GM21717 (cell line): ENCODE results near the gene ASTN2.

ENCODE experiments used
- ATAC-seq: cut with Tn5 transposase; IDR thresholded peaks from one replicate; pipeline ENCODE4 v1.9.1; 2021; ENCODE audit warnings: mild to moderate bottlenecking, moderate library complexity; ENCODE audit not compliant: unreplicated experiment

ASTN2 gene

DNA sequence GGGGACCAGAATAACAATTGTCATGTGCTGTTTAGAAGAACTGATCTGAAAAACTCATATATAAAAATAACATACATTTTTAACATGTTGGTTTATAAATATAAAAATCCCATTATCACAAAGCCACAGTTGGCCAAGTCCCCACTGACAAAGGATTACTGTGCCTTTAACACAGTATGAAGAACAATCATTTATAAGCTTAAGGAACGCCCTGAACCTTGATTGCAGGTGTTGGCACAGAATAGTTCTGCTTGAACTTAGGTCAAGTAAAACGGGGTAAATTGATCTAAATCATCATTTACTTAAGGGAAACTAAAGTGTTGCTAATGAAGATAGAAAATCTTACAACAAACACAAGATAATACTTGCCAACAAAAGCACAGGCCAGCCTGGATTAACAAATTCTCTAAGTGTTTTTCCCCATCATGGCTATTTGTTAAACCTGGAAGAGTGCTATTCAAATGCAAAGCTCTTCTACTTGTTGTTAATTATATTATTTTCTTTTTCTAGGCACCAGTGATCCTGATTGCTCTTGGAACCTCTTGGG, 46.1 kb downstream of the ASTN2 start:
- no peak for ATAC-seq

GRCh38 chr9:117365438-117365837, 49.4 kb downstream of the ASTN2 start:
- no peak for ATAC-seq

- no peak for ATAC-seq
These were observed 51.9 kb downstream of the ASTN2 start for GRCh38 chr9:117363006-117363405.

GRCh38 chr9:117359910-117360309, 54.9 kb downstream of the ASTN2 start:
- no peak for ATAC-seq

DNA sequence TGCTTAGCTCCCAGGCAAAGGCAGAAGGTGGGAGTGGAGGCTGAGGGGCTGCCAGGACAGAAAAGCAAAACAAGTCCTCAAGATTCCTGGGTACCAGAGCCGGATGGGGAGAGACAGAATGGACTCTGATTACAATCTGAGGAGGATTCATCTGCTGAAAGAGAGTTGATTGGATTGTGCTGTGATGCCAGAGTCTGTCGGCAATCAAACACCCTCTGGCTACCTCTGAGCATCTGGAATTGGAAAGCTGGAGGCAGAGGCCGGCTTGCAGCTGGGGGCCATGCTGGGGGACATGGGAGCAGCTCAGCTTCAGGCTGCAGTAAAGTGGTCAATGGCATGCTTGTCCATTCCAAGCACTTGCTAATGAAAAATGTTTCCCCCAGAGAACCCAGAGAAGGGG, 59.3 kb downstream of the ASTN2 start:
- no peak for ATAC-seq

GRCh38 chr9:117354997-117355396, 59.9 kb downstream of the ASTN2 start:
- no peak for ATAC-seq

GRCh38 chr9:117354244-117354847, 60.5 kb downstream of the ASTN2 start:
- ATAC-seq = no peak

GRCh38 chr9:117344892-117345660, 69.8 kb downstream of the ASTN2 start:
- ATAC-seq = no peak

DNA sequence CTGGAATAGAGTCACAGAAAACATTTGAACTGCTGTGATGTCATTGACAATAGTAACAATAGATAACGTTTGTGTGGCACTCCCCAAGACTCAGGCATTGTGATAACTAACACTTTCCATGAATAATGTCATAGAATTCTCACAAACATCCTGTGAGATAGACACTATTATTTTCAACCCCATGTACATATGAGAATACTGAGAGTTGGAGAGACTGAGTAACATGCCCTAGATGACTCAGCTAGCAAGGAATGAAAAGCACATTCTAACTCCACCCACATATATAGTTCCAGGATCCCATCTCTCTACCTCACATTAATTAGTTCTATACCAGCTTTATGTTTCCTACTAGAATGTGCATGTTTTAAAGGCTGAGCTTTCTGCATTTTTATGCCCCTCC, 71.4 kb downstream of the ASTN2 start:
- no peak for ATAC-seq

GRCh38 chr9:117341151-117341550, 73.7 kb downstream of the ASTN2 start:
- ATAC-seq = no peak

- ATAC-seq = no peak
These were observed 74.4 kb downstream of the ASTN2 start for GRCh38 chr9:117340422-117340821.

DNA sequence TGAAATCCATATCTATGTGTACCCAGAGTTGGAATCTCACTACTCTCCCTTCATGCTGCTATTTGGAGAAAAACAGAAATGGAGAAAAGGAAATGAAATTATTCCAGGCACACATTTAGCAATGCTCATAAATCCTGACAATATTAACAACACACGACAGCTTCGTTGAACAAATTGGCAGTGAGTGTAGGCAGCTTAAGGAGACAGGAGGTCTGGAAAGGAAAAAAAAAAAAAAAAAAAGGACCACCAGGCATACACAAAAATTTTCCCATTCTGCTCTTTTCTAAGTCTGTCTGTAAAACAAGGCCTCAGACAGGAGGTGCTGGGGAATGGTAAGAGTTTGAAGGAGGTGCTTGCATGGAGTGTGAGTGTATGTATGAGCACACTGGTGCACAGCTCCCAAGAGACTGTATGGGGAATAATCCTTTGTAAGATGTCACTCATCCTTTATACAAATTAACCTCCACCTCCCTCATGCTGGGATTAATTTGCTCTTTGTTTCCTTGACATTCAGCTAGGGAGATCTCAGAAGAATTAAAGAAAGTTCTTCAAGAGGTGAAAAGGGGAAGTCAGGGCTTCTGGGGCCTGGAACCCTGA, 78.9 kb downstream of the ASTN2 start:
- ATAC-seq = no peak

- ATAC-seq = no peak
These were observed 80.8 kb downstream of the ASTN2 start for GRCh38 chr9:117334101-117334500.

GRCh38 chr9:117325831-117326230, 89.0 kb downstream of the ASTN2 start:
- no peak for ATAC-seq

GRCh38 chr9:117325110-117325731, 89.6 kb downstream of the ASTN2 start:
- no peak for ATAC-seq

DNA sequence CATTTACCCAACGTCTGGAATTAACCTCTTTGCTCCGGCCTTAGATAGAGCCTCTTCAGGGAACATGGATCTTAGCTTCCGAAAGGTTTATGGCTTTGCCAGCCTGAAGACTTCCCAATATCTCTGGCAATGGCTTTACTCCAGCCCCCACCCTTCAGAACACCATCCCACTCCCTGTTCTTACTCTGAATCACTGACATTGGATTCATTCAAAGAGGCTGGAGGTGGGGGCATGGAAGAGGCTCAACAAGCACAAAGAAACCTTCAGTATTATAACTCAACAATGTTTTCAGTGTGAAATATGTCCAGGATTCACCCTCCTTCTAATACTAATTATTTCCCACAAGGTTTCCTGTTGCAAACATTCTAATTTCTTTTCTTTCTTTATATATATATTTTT, 91.5 kb downstream of the ASTN2 start:
- ATAC-seq = no peak

DNA sequence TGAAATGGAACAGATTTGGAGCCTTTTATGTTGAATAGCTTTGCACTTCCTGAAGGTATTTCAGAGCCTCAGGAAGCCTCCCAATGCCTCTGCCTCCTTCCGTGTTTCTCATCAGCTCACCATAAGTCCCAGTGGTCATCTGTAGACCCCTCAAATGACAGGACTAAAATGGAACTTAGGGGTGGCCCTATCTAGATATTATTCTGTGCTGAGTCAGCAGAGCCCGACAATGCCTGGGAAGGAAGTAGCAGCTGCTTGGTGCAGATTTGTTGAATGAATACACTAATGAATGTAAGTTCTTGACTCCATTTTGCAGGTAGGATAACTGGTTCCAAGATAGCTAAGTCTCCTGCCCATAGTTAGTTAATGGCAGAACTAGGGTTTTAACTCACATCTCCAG, 97.7 kb downstream of the ASTN2 start:
- no peak for ATAC-seq

DNA sequence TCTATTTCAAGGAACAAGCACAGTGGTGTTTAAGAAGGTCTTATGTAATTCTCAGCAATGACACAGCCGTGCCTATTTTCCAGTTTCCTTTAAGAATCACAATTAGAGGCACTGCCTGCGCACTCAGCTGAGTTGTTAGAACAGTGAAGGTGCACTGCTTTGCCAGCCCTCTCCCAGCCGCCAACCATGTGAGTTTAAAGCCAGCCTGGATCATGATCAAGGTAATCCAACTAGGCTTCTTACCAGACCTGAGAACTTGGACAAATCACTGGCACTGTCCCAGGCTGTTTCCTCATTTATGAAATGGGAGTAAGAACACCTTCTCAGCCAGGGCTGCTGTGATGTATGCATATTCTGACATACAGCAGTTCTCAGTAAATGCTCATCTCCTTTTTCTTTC, 99.6 kb downstream of the ASTN2 start:
- ATAC-seq = no peak

DNA sequence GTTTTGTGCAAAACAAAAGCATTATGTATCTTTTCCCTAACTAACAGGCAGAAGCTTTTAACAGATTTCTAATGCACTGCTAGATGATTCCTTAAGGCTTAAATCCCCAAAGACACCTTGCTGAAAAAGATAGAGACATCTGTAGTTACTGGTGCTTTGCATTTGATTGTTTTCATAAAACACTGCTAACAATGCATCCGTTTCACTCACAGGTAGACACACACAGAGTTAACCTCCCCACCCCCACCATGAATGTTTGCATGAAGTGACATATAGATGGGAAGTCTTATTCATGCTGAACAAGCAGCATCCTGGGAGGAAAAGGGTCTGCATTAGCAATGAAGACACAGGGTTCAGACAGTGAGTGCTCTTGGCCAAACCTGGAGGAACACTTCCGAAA, 100.9 kb downstream of the ASTN2 start:
- no peak for ATAC-seq

- no peak for ATAC-seq
These were observed 107.2 kb downstream of the ASTN2 start for GRCh38 chr9:117307701-117308100.

DNA sequence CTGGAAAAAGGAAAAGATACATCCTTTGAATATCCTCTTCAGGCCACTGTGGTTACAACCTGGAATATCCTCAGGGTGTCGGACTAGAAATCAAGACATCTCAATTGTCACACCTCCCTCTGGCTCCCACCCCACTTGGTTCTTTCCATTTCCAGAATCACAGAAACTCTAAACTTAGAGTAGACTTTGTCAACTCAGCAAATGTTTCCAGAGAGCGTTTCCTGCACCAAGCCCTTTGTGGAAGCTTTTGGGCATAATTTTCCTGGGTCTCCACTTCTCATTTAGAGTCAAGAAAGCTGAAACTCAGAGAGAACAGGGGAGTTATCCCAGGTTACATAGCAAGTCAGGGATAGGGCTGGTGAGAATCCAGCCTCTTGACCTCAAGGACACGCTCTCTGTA, 108.8 kb downstream of the ASTN2 start:
- no peak for ATAC-seq

GRCh38 chr9:117305454-117305853, 109.4 kb downstream of the ASTN2 start:
- ATAC-seq = peak; percentile 38
